SHP77 (cell line): ENCODE data around the gene BAZ1B.
"Not testable (repeated sequence)": the region's sequence is repeated elsewhere in the genome, so short reads cannot be mapped to it uniquely, and the experiment has no call there.

Experiments
- DNase-seq, 2 experiments: peaks; one replicate each; lab custom pipeline; 2025; lab: John Stamatoyannopoulos, UW

The BAZ1B gene

GRCh38 chr7:73522105-73522872, at the start of gene BAZ1B:
BAZ1B (minus strand) TSS chr7:73522293; CDS start chr7:73521933, 360 bp downstream.
- DNase-seq = peak; percentile 94 to 95

- DNase-seq = no peak
Observed at GRCh38 chr7:73570977-73571376, 48.9 kb upstream of the BAZ1B start.

GRCh38 chr7:73570521-73570920, 48.4 kb upstream of the BAZ1B start:
- DNase-seq = no peak

- DNase-seq = no peak
Observed at GRCh38 chr7:73569042-73569608, 47.0 kb upstream of the BAZ1B start.

- no peak for DNase-seq
Observed at GRCh38 chr7:73567846-73568685, 46.0 kb upstream of the BAZ1B start.

- no peak for DNase-seq
Observed at GRCh38 chr7:73567140-73567539, 45.0 kb upstream of the BAZ1B start.

GRCh38 chr7:73566431-73566830, 44.3 kb upstream of the BAZ1B start:
- DNase-seq = not testable (repeated sequence)

- no peak for DNase-seq
Observed at GRCh38 chr7:73565675-73566340, 43.7 kb upstream of the BAZ1B start.

- DNase-seq = peak in 1 of 2 experiments; percentile 19
Observed at GRCh38 chr7:73560109-73560835, 38.2 kb upstream of the BAZ1B start.

- DNase-seq = peak; percentile 24 to 56
Observed at GRCh38 chr7:73557397-73558257, 35.5 kb upstream of the BAZ1B start, which contains the start of gene BCL7B. BCL7B (minus strand) TSS chr7:73557690; CDS start chr7:73557578, 112 bp downstream.

- DNase-seq = peak; percentile 74 to 91
Observed at GRCh38 chr7:73557108-73557396, 35.0 kb upstream of the BAZ1B start.

GRCh38 chr7:73556208-73557107, 34.4 kb upstream of the BAZ1B start:
- DNase-seq = no peak

GRCh38 chr7:73555411-73555982, 33.4 kb upstream of the BAZ1B start:
- no peak for DNase-seq

GRCh38 chr7:73550093-73550492, 28.0 kb upstream of the BAZ1B start:
- DNase-seq = not testable (repeated sequence)

GRCh38 chr7:73549176-73549575, 27.1 kb upstream of the BAZ1B start:
- no peak for DNase-seq

- no peak for DNase-seq
Observed at GRCh38 chr7:73547841-73548240, 25.7 kb upstream of the BAZ1B start.

GRCh38 chr7:73544678-73545077, 22.6 kb upstream of the BAZ1B start:
- DNase-seq = no peak

GRCh38 chr7:73541722-73542121, 19.6 kb upstream of the BAZ1B start:
- no peak for DNase-seq

GRCh38 chr7:73539709-73540108, 17.6 kb upstream of the BAZ1B start:
- no peak for DNase-seq
